ENCODE data around the gene SLFN12.

DNA sequence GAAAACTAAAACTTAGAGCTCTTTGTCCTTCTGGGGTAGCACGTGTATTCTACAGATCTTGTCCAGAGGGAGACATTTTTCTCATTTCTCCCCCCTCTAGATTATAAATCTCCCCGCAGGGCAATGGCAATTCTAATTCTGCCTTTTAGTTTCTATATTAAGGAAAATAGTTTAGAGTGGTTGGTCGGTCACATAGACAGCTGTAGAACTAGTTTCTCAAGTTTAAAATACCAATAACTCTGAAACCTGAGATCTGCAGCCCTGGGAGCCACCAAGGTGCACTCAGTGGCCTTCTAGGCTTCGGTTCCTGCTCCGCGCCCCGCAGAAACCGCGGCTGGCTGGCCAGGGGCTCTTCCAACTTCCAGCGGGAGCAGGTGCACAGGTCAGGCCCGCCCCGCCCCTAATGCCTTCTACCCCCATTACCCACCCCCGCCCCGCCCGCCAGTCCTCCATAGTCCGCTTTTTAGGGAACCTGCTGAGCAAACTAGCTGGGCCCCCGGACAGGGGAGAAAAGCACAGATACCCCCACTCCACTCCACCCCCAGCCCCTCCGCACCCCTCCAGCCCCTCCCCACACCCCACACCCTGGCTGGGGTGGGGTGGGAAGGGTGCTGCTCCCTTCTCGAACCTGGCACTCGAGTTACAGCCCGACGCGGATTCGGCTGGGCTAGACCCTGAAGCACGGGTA lies 59.3 kb downstream of the SLFN12 start:
- no peak for TF ChIP-seq EZH2 (IDR thresholded peaks at IDR 0.05)
- TF ChIP-seq POLR2AphosphoS5 (IDR thresholded peaks at IDR 0.05; ENCODE audit: borderline replicate concordance, low read depth, low read length), result no peak

Data from SK-N-MC (cell line).